A673 (cell line): Measurements from ENCODE around the gene CAPN8. TPM values are rescaled to one million over a fixed set of nuclear protein-coding genes. Genes with fewer than 3 reads are reported as not detected.

Experiments
- BruUV-seq: library from RNA; stranded (reverse); fragments of 400-500 nt; replicated peaks from 2 replicates; lab custom pipeline; 2021; lab: Mats Ljungman, UMichigan
- CTCF ChIA-PET: fragments of 300-600 bp; sonication (Branson Sonifier 250); formaldehyde crosslinking; loops from one replicate; lab custom pipeline; 2022; ENCODE audit warnings: antibody characterized with exemption; lab: Charles Lee
- POLR2A ChIA-PET: fragments of 300-600 bp; sonication (Branson Sonifier 250); formaldehyde crosslinking; loops from one replicate; lab custom pipeline; 2022; ENCODE audit warnings: antibody characterized with exemption; ENCODE audit not compliant: low non-redundant PET; lab: Charles Lee
- DNase-seq: peaks from one replicate; pipeline ENCODE4 v3.0.0-alpha.2; 2015; ENCODE audit warnings: low spot score
- H3K27ac ChIP-seq: fragments of 200-600 bp; sonication (generic); 2 replicates; pipeline ENCODE4 v1.5.1; 2016; ENCODE audit warnings: mixed run types, low read depth, mild to moderate bottlenecking, mixed read lengths, antibody characterized with exemption, low read length; ENCODE audit not compliant: poor library complexity, severe bottlenecking
- H3K27me3 ChIP-seq: fragments of 200-600 bp; sonication (generic); replicated peaks from 2 replicates; pipeline ENCODE4 v1.6.1; 2017; ENCODE audit warnings: mixed run types, low read depth, mild to moderate bottlenecking, mixed read lengths, antibody characterized with exemption, low read length; ENCODE audit not compliant: insufficient read depth, poor library complexity
- H3K36me3 ChIP-seq: fragments of 200-600 bp; sonication (generic); 2 replicates; pipeline ENCODE4 v1.6.1; 2016; ENCODE audit warnings: mixed run types, mild to moderate bottlenecking, mixed read lengths, antibody characterized with exemption, low read length; ENCODE audit not compliant: insufficient read depth, poor library complexity, severe bottlenecking
- H3K4me1 ChIP-seq: fragments of 200-600 bp; sonication (generic); 2 replicates; pipeline ENCODE4 v1.6.1; 2017; ENCODE audit warnings: mixed run types, mild to moderate bottlenecking, mixed read lengths, antibody characterized with exemption, low read length; ENCODE audit not compliant: insufficient read depth, poor library complexity, severe bottlenecking
- H3K4me3 ChIP-seq: fragments of 200-600 bp; sonication (generic); 2 replicates; pipeline ENCODE4 v1.5.1; 2016; ENCODE audit warnings: low read depth, mixed run types, mild to moderate bottlenecking, mixed read lengths, low read length; ENCODE audit not compliant: poor library complexity, severe bottlenecking
- H3K9me3 ChIP-seq: fragments of 200-600 bp; sonication (generic); 2 replicates; pipeline ENCODE4 v1.6.1; 2016; ENCODE audit warnings: mixed run types, low read depth, mild to moderate bottlenecking, mixed read lengths, antibody characterized with exemption, low read length; ENCODE audit not compliant: poor library complexity, severe bottlenecking
- CTCF ChIP-seq: fragments of 300-800, 200-600 bp; sonication (generic); conservative IDR thresholded peaks from 2 replicates; pipeline ENCODE4 v1.5.1; 2017; ENCODE audit warnings: low read depth, mild to moderate bottlenecking, antibody characterized with exemption, low read length, moderate library complexity, mixed read lengths
- EZH2 ChIP-seq: fragments of 200-600 bp; sonication (generic); IDR thresholded peaks from 2 replicates; pipeline ENCODE4 v1.6.1; 2017; ENCODE audit warnings: borderline replicate concordance, low read depth, mild to moderate bottlenecking, mixed read lengths, antibody characterized with exemption, low read length; ENCODE audit not compliant: poor library complexity, severe bottlenecking
- intact Hi-C: fragments of 100-400 bp; cut with micrococcal nuclease; formaldehyde crosslinking; loops from one replicate; pipeline ENCODE4 v1.10.0; 2022; ENCODE audit not compliant: unreplicated experiment
- total RNA-seq: library from RNA; stranded (reverse); gene quantifications from 2 replicates; pipeline ENCODE4 v1.2.3, GENCODE V29; 2021

The CAPN8 gene
- total RNA-seq, 1 experiment from 2014 or later, result not detected

- no TSS peak for BruUV-seq
- no peak for DNase-seq
Observed at GRCh38 chr1:223674119-223674890, 8.8 kb upstream of the CAPN8 start.

GRCh38 chr1:223670458-223671159 lies 5.1 kb upstream of the CAPN8 start:
- intact Hi-C loops, result no loop called here
- peak; percentile 20 for DNase-seq
- Histone ChIP-seq H3K27ac (no peak overlapping the region), H3K4me3 (no peak overlapping the region), H3K36me3 (no peaks in the 10 kb centered on the region), H3K9me3 (no peaks in the 10 kb centered on the region), H3K27me3 (no peaks in the 10 kb centered on the region), H3K4me1 (no peaks in the 10 kb centered on the region)
- no TSS peak for BruUV-seq
- ChIA-PET POLR2A (no interaction called here), CTCF (no interaction called here)
- TF ChIP-seq EZH2 (no peak), CTCF (peak; percentile 62)

More at GRCh38 chr1:223674119-223674890, 8.8 kb upstream of the CAPN8 start:
- intact Hi-C loops, result no loop called here
- H3K9me3 ChIP-seq, result no peaks in the 10 kb centered on the region
- H3K27ac ChIP-seq, result no peak overlapping the region
- H3K36me3 ChIP-seq, result no peaks in the 10 kb centered on the region
- H3K27me3 ChIP-seq, result no peaks in the 10 kb centered on the region
- no peaks in the 10 kb centered on the region for H3K4me1 ChIP-seq
- TF ChIP-seq EZH2, result no peak
- TF ChIP-seq CTCF, result no peak
- ChIA-PET CTCF (no interaction called here), POLR2A (no interaction called here)
- H3K4me3 ChIP-seq, result no peak overlapping the region

- BruUV-seq, result no TSS peak
- ChIA-PET CTCF (no interaction called here), POLR2A (no interaction called here)
- H3K4me1 ChIP-seq, result no peaks in the 10 kb centered on the region
- H3K27ac ChIP-seq, result no peak overlapping the region
- H3K4me3 ChIP-seq, result no peak overlapping the region
- DNase-seq, result no peak
- H3K27me3 ChIP-seq, result no peaks in the 10 kb centered on the region
- H3K36me3 ChIP-seq, result no peaks in the 10 kb centered on the region
- no peaks in the 10 kb centered on the region for H3K9me3 ChIP-seq
- TF ChIP-seq CTCF (no peak), EZH2 (no peak)
- intact Hi-C loops, result no loop called here
Observed at GRCh38 chr1:223669003-223669795, 3.7 kb upstream of the CAPN8 start.
